GM12878 (cell line): Measurements from ENCODE around the gene CACNG3. TPM values are rescaled to one million over a fixed set of nuclear protein-coding genes. Genes with fewer than 3 reads are reported as not detected.
"Not testable (repeated sequence)": the region's sequence is repeated elsewhere in the genome, so short reads cannot be mapped to it uniquely, and the experiment has no call there.

Source experiments
- ATAC-seq: fragments of 200-7000 bp; cut with Tn5 transposase; 3 replicates; pipeline ENCODE4 v1.9.1; 2020; ENCODE audit warnings: mild to moderate bottlenecking, moderate library complexity
- BruUV-seq: library from RNA; stranded (reverse); fragments of 400-500 nt; replicated peaks from 2 replicates; lab custom pipeline; 2021; lab: Mats Ljungman, UMichigan
- CTCF ChIA-PET: fragments of 300-600 bp; sonication (Branson Sonifier 250); formaldehyde crosslinking; extraction: SDS; loops from one replicate; lab custom pipeline; 2021; ENCODE audit warnings: inconsistent platforms; lab: Yijun Ruan, JAX
- POLR2A ChIA-PET: fragments of 350-600 bp; formaldehyde crosslinking; extraction: SDS; loops from one replicate; lab custom pipeline; 2021; ENCODE audit warnings: inconsistent platforms; lab: Charles Lee
- RAD21 ChIA-PET: fragments of 300-600 bp; sonication (Branson Sonifier 250); formaldehyde crosslinking; loops from one replicate; lab custom pipeline; 2023; ENCODE audit warnings: antibody characterized with exemption; ENCODE audit not compliant: unreplicated experiment; lab: Charles Lee
- SMC1A ChIA-PET: fragments of 300-600 bp; sonication (Branson Sonifier 250); formaldehyde crosslinking; loops from one replicate; lab custom pipeline; 2023; ENCODE audit not compliant: unreplicated experiment, uncharacterized antibody; lab: Charles Lee
- DNase-seq: peaks from one replicate; pipeline ENCODE4 v3.0.0-alpha.2; 2011; ENCODE audit warnings: low read depth, low spot score
- FAIRE-seq: peaks from 3 replicates; lab custom pipeline; 2011; peaks lifted over from hg19 to GRCh38; lab: Jason Lieb, UNC
- H2AFZ ChIP-seq: 2 replicates; pipeline ENCODE4 v1.6.0; 2011; ENCODE audit warnings: low read depth, low read length, control low read depth; ENCODE audit not compliant: control insufficient read depth
- H3K27ac ChIP-seq: 2 replicates; pipeline ENCODE4 v1.5.1; 2011; ENCODE audit warnings: control low read depth; ENCODE audit not compliant: control insufficient read depth, insufficient read depth
- H3K27me3 ChIP-seq, 2 experiments: replicated peaks in 1 of 2; 2 replicates each; pipeline versions ENCODE4 v1.6.0 to v1.6.1; 2011; ENCODE audit warnings: low read length in 1 of 2; ENCODE audit not compliant: control insufficient read depth in 2 of 2, insufficient read depth in 2 of 2
- H3K36me3 ChIP-seq, 2 experiments: 2 replicates each; pipeline ENCODE4 v1.5.1; 2011; ENCODE audit warnings: low read length in 1 of 2; ENCODE audit not compliant: control insufficient read depth in 2 of 2, insufficient read depth in 2 of 2
- H3K4me1 ChIP-seq: 2 replicates; pipeline ENCODE4 v1.6.1; 2011; ENCODE audit warnings: mild to moderate bottlenecking, low read length, moderate library complexity, mixed read lengths; ENCODE audit not compliant: control insufficient read depth, insufficient read depth
- H3K4me2 ChIP-seq: 2 replicates; pipeline ENCODE4 v1.6.0; 2011; ENCODE audit warnings: control low read depth; ENCODE audit not compliant: control insufficient read depth, insufficient read depth
- H3K4me3 ChIP-seq: fragments of 200-600 bp; sonication (generic); 2 replicates; pipeline ENCODE4 v1.5.1; 2016
- H3K79me2 ChIP-seq: 2 replicates; pipeline ENCODE4 v1.6.0; 2011; ENCODE audit warnings: low read length; ENCODE audit not compliant: control insufficient read depth, insufficient read depth
- H3K9ac ChIP-seq: 2 replicates; pipeline ENCODE4 v1.8.0; 2011; ENCODE audit warnings: low read length, control low read depth, mixed read lengths; ENCODE audit not compliant: control insufficient read depth, insufficient read depth
- H3K9me3 ChIP-seq: replicated peaks from 3 replicates; pipeline ENCODE4 v1.5.1; 2011; ENCODE audit warnings: mild to moderate bottlenecking, low read length; ENCODE audit not compliant: control insufficient read depth, insufficient read depth
- H4K20me1 ChIP-seq: 2 replicates; pipeline ENCODE4 v1.6.0; 2011; ENCODE audit not compliant: control insufficient read depth, insufficient read depth
- ASH2L ChIP-seq: fragments of 300-600, 200-600 bp; sonication (generic); IDR thresholded peaks from 2 replicates; pipeline ENCODE4 v1.6.1; 2017; ENCODE audit warnings: low read depth, mild to moderate bottlenecking, borderline replicate concordance
- CUX1 ChIP-seq: IDR thresholded peaks from 2 replicates; pipeline ENCODE4 v1.6.1; 2012; ENCODE audit warnings: improper control_type of control experiment, low read depth, low read length; ENCODE audit not compliant: insufficient replicate concordance
- E4F1 ChIP-seq: fragments of 450-650 bp; IDR thresholded peaks from 2 replicates; pipeline ENCODE4 v1.6.1; 2018; ENCODE audit warnings: borderline replicate concordance, mild to moderate bottlenecking; ENCODE audit not compliant: partially characterized antibody
- LARP7 ChIP-seq: fragments of 450-650 bp; IDR thresholded peaks from 2 replicates; pipeline ENCODE4 v1.6.1; 2017; ENCODE audit warnings: mild to moderate bottlenecking
- MAX ChIP-seq: IDR thresholded peaks from 2 replicates; pipeline ENCODE4 v1.6.1; 2012; ENCODE audit warnings: low read depth, low read length, improper control_type of control experiment
- NFIC ChIP-seq: IDR thresholded peaks from 2 replicates; pipeline ENCODE4 v1.6.1; 2012; ENCODE audit warnings: low read depth, mild to moderate bottlenecking, inconsistent platforms, low read length, moderate library complexity
- RCOR1 ChIP-seq: conservative IDR thresholded peaks from 2 replicates; pipeline ENCODE4 v1.6.1; 2012; ENCODE audit warnings: low read depth, low read length, improper control_type of control experiment
- WGBS: methylation state at CpG from one replicate; pipeline ENCODE4 v1.1.6; 2016; ENCODE audit warnings: low lambda C conversion rate; ENCODE audit not compliant: insufficient replicate concordance, insufficient coverage; ENCODE audit errors: missing lambda C conversion rate; 5-methylcytosine and 5-hydroxymethylcytosine counted together
- in situ Hi-C: fragments of 300-500 bp; cut with MboI; formaldehyde crosslinking; loops from 9 replicates; pipeline ENCODE4 v1.14.3; 2018; ENCODE audit warnings: mixed read lengths
- intact Hi-C: fragments of 100-400 bp; cut with micrococcal nuclease; formaldehyde crosslinking; loops from one replicate; pipeline ENCODE4 v1.14.2; 2022; ENCODE audit not compliant: unreplicated experiment
- polyA plus RNA-seq, 11 experiments: library from polyadenylated mRNA; depleted of rRNA in 4 of 11; unstranded in 6 of 11; stranded (reverse) in 5 of 11; fragments of >200 nt; fragmentation: Nextera tagmentation in 4 of 11; fragmentation: Illumina TruSeq in 1 of 11; extraction: Ambion mirVana in 4 of 11; extraction: Trizol in 1 of 11; gene quantifications; 1 replicate in 1 of 11; 2 replicates in 10 of 11; pipeline versions ENCODE4 v1.2.1 to v1.2.3, GENCODE V29; 2011 to 2016; ENCODE audit warnings: inconsistent platforms in 2 of 11, missing spikeins in 2 of 11, low read depth in 1 of 11
- total RNA-seq, 4 experiments: library from RNA; depleted of rRNA in 3 of 4; stranded (reverse); fragments of >200 nt in 3 of 4; fragmentation: Illumina TruSeq in 1 of 4; extraction: Trizol in 1 of 4; gene quantifications; 2 replicates each; pipeline versions ENCODE4 v1.2.1 to v1.2.3, GENCODE V29; 2013 to 2021

CACNG3 gene
- total and polyA plus RNA-seq, 10 of the 15 experiments (the other 5 are each of a cell fraction or from before 2014, with no cell fraction given) = 0.04 TPM; not detected in 9

- H4K20me1 ChIP-seq, H3K4me2 ChIP-seq, RAD21 ChIA-PET, FAIRE-seq, H2AFZ ChIP-seq, BruUV-seq, H3K9me3 ChIP-seq, H3K9ac ChIP-seq, H3K27me3 ChIP-seq, H3K4me1 ChIP-seq, H3K36me3 ChIP-seq, ATAC-seq, H3K79me2 ChIP-seq, H3K4me3 ChIP-seq, DNase-seq, intact Hi-C loops, in situ Hi-C loops, SMC1A ChIA-PET, H3K27ac ChIP-seq: not testable (repeated sequence)
- WGBS = 43% methylated on average over 5 of the region's 6 CpGs
- CTCF ChIA-PET = interaction anchor here (0.6 kb wide), 1 partner anchor 129 kb away, joined by 3 read pairs; no protein-coding TSS in a partner anchor
- POLR2A ChIA-PET = interaction anchor here (0.7 kb wide), 1 partner anchor 37 kb away, joined by 3 read pairs; no protein-coding TSS in a partner anchor
Observed at GRCh38 chr16:24300750-24301149, 44.6 kb downstream of the CACNG3 start.

GRCh38 chr16:24302636-24303035 lies 46.5 kb downstream of the CACNG3 start:
- no peak overlapping the region for H2AFZ ChIP-seq
- H3K36me3 ChIP-seq = no peaks in the 10 kb centered on the region
- H3K27ac ChIP-seq = no peak overlapping the region
- intact Hi-C loops = no loop called here
- FAIRE-seq (no peak), ATAC-seq (no peak), DNase-seq (no peak)
- H3K4me2 ChIP-seq = no peak overlapping the region
- BruUV-seq = no TSS peak
- H4K20me1 ChIP-seq = no peaks in the 10 kb centered on the region
- no peak overlapping the region for H3K4me3 ChIP-seq
- ChIA-PET CTCF (no interaction called here), SMC1A (interaction anchor here (1.1 kb wide), 1 partner anchor 10 kb away, joined by 4 read pairs; no protein-coding TSS in a partner anchor), RAD21 (no interaction called here), POLR2A (no interaction called here)
- no peak overlapping the region for H3K9ac ChIP-seq
- in situ Hi-C loops = no loop called here
- 37% methylated on average over 8 of the region's 8 CpGs for WGBS
- H3K79me2 ChIP-seq = no peaks in the 10 kb centered on the region
- H3K9me3 ChIP-seq = no peaks in the 10 kb centered on the region
- H3K27me3 ChIP-seq = peaks cover 0 to 1% of the 10 kb centered on the region in 2 experiments; a peak in 1 of 4 replicates
- no peaks in the 10 kb centered on the region for H3K4me1 ChIP-seq
- TF ChIP-seq RCOR1 (no peak), MAX (no peak), LARP7 (no peak), NFIC (no peak), E4F1 (no peak), CUX1 (no peak), ASH2L (no peak)
